Stimulated activated CD8-positive, alpha-beta memory T cell treated with anti-CD3 and anti-CD28 coated beads, Interleukin-15, amount 100 ng/mL, for 1 hour (primary cell): Measurements from ENCODE around the gene DHRS7.

Source experiments
- DNase-seq: peaks from one replicate; pipeline ENCODE4 v3.0.0-alpha.2; 2020; ENCODE audit warnings: low read depth

The DHRS7 gene

GRCh38 chr14:60184905-60185555 is 19.8 kb upstream of the DHRS7 start:
- no peak for DNase-seq

- no peak for DNase-seq
These were observed 19.1 kb upstream of the DHRS7 start for GRCh38 chr14:60184146-60184904.

GRCh38 chr14:60183741-60184140 is 18.5 kb upstream of the DHRS7 start:
- no peak for DNase-seq

DNA sequence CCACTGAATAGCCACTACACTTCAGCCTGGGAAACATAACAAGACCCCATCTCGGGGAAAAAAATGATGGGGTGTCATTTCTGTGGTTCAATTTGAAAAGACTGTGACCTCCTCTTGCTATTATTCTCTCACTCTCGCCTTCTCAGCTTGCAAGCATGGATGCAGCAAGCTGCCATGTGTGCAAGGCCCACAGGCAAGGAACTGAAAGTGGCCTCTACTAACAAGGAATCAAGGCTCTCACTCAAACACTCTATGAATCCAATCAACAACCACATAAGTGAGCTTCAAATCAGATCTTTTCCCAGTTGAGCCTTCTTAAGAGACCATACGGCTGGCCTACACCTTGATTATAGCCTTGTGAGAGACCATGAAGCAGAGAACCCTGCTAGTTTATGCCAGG is 17.9 kb upstream of the DHRS7 start:
- no peak for DNase-seq

- no peak for DNase-seq
These were observed 14.3 kb upstream of the DHRS7 start for GRCh38 chr14:60179431-60179869.

GRCh38 chr14:60178820-60179219 is 13.6 kb upstream of the DHRS7 start:
- no peak for DNase-seq

- DNase-seq, result no peak
These were observed 13.0 kb upstream of the DHRS7 start for GRCh38 chr14:60178164-60178563.

DNA sequence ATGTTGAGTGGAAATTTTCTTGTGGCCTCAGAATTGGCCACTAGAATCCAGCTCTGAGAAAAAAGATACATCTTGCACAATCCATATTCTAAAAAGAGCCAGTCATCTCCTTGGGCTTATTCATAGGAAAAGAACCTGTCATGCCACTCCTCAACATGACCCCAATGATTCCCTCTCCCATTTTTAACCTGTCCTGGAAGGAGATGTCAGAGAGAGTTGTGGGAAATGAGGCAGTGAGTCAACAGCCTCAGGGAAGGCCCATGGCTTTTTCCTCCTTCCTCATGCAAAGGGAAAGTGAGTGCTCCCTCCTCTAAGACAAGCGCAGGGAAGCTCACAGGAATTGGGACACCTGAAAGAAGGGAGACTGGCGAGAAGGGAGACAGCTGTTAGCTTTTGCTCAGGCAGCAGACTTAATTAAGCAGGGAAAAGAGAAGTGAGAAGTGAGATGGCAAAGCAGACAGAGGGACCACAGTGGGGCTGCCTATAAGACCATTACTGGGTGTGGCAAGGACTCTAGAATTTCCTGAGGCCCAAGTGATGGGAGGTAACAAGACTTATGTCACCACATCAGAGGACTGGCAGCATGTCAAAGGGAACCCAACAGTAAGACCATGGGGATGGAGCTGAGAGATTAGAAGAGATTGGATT is 10.2 kb upstream of the DHRS7 start:
- DNase-seq, result no peak

DNA sequence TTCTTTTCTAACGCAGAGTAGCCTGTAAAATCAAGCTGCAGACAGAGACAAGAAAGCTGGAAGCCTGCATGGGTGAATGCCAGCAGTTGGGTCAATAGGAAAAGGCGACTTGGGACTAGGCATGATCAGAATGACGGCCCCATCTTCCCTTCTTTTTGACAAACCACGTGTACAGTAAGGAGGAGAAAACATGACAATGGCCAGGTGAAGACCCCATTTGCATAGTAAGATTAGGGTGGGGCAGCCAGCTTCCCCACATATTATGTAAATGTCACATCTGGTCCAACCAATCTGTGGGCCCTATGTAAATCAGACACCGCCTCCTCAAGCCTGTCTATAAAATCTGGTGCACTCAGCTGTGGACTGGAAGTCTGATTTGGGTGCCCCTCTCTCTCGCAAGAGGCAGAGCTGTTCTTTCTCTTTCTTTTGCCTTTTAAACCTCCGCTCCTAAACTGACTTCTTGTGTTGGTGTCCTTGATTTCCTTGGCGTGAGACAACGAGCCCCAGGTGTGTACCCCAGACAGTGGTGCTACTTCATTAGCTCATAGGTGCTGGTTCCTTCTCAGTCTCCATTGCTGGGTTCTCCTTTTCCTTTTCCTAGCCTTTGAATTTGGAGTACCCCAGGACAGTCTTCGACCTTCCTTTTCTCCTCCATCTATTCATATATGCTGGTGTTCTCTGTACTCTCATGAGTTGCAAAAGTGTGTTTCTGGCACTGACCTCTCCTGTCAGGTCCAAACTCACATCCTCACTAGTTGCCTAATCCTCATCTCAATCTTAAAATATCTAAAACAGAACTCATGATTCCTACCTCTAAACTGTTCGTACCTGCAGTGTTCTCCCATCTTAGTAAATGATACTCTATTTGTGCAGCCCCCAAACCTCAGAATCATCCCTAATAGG is 9.4 kb upstream of the DHRS7 start:
- no peak for DNase-seq

DNA sequence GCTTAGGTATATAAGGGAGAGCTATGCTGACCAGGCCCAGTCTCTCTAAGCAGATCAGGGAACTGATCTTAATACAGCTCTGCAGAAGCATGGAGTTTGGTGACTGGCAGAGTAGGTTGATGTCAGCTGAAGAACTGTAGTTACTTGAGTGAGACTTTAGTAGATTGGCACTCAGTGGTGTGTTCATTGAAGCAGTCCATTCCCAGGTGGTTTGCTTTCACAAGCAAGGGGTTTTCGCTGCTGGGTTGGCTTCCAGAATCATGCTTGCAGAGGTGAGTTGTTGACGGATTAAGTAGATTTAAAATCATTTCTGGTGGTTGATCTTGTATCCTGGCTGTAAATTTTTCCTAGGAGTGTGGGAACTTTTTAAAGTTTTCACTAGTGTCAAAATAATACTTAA is 6.5 kb upstream of the DHRS7 start:
- DNase-seq, result no peak

- DNase-seq, result no peak
These were observed 5.8 kb upstream of the DHRS7 start for GRCh38 chr14:60170948-60171347.

DNA sequence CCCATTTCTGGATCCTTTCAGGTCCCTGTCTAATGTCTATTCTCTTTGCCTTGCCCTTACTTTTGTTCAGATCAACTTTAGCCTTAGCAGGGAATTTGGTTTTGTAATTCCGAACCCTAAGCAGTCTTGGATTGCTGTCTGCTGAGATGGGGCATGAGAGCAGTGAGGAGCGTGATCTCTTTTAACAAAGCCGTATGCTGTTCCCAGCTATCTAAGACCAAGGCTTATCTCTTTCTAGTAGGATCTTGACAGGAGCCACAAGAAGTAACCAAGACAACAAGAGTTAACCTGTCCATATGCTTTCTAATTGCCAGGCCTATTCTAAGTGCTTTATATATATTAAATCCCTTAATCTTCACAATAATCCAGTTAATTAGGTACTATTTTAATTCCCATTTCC is 4.5 kb upstream of the DHRS7 start:
- DNase-seq, result no peak

- DNase-seq, result no peak
These were observed 944 bp upstream of the DHRS7 start for GRCh38 chr14:60166142-60166541.

DNA sequence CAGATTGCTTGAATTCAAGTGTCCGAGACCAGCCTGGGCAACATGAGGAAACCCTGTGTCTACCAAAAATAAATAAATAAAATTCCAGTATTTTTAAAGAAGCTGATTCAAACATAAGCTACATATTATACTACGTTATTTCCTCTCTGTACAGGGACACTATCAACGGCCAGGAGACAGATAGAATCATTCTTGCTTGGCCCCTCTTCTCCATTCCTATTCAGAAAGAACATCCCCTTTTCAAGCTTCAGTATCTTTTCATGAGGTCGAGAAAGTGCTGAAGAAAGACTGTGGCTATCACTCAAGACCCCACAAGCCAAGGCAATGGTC is 314 bp upstream of the DHRS7 start:
- DNase-seq, result no peak

DNA sequence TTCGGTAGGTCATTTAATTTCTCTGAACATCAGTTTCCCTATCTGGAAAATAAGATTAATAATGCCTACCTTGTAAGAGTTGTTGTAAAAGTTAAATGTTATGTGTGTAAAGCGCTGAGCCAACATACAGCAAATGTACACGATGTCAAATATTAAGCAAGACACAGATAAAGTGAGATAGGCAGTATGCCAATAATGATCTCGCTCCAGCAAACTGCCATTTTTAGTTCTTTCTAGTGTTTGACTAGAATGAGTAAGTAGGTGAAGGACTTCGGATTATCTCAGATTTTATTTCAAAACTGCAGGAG is 840 bp downstream of the DHRS7 start:
- DNase-seq, result no peak

GRCh38 chr14:60163693-60164092 is 1.5 kb downstream of the DHRS7 start:
- no peak for DNase-seq

- no peak for DNase-seq
These were observed 3.7 kb downstream of the DHRS7 start for GRCh38 chr14:60161196-60162107.

- no peak for DNase-seq
These were observed 4.8 kb downstream of the DHRS7 start for GRCh38 chr14:60160422-60160821.

DNA sequence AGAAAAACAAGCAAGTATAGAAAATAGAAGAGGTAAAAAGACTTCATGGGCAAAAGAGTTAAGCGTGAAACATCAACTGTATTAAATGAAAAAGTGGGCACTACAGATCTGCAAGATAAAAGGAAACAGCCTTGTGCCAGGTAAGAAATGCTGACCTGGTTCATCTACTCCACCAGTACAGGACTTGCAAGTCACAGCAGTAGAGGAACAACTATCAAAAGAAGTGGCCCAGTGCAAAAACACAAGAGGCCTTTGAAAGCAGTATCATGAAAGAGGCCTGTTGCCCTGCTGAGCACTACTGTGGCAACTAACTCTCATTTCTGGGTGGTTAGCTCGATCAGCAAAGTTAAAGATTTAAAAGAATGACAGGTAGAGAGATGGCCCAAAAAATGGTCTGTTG is 10.5 kb downstream of the DHRS7 start:
- DNase-seq, result no peak

GRCh38 chr14:60153991-60154390 is 11.2 kb downstream of the DHRS7 start:
- DNase-seq, result no peak

DNA sequence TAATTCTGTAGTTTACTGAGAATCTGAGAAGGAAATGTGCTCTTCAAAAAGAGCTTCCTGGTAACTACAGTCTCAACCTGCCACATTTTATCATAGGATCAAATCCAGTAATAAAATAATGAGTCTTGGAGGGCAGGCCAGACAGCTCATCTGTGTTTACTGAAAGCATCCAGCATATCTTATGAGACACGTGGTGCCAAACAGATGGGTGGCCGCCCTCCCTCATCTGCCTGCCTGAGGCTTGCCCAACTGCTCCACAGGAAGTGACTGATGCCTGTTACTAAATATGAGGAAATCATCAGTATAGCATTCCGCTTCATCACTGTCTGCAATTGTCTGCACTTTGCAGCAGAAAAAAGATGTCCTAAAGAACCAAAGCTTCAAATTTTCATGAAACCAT is 13.5 kb downstream of the DHRS7 start:
- peak; percentile 37 for DNase-seq

GRCh38 chr14:60134702-60135101 is 30.5 kb downstream of the DHRS7 start:
- DNase-seq, result no peak
